Osteocyte (in vitro differentiated cells): Measurements from ENCODE around the gene MRTO4. TPM values are rescaled to one million over a fixed set of nuclear protein-coding genes. Genes with fewer than 3 reads are reported as not detected.
"Not testable (repeated sequence)": the region's sequence is repeated elsewhere in the genome, so short reads cannot be mapped to it uniquely, and the experiment has no call there.

ENCODE experiments used
- DNase-seq: peaks from one replicate; pipeline ENCODE4 v3.0.0; 2021; ENCODE audit warnings: mixed read lengths; ENCODE audit not compliant: unreplicated experiment; ENCODE audit errors: extremely low spot score
- H3K27ac Mint-ChIP-seq: one replicate; pipeline ENCODE4 v1.8.0; 2021; ENCODE audit warnings: mild to moderate bottlenecking, mixed read lengths; ENCODE audit not compliant: unreplicated experiment
- H3K27me3 Mint-ChIP-seq: one replicate; pipeline ENCODE4 v1.8.0; 2021; ENCODE audit warnings: mixed read lengths; ENCODE audit not compliant: unreplicated experiment
- H3K36me3 Mint-ChIP-seq: one replicate; pipeline ENCODE4 v1.8.0; 2021; ENCODE audit warnings: mixed read lengths; ENCODE audit not compliant: unreplicated experiment
- H3K4me1 Mint-ChIP-seq: one replicate; pipeline ENCODE4 v1.8.0; 2021; ENCODE audit warnings: mixed read lengths; ENCODE audit not compliant: unreplicated experiment
- H3K4me3 Mint-ChIP-seq: one replicate; pipeline ENCODE4 v1.8.0; 2021; ENCODE audit warnings: mild to moderate bottlenecking, moderate library complexity, mixed read lengths; ENCODE audit not compliant: unreplicated experiment
- H3K9me3 Mint-ChIP-seq: one replicate; pipeline ENCODE4 v1.8.0; 2021; ENCODE audit warnings: mixed read lengths; ENCODE audit not compliant: unreplicated experiment
- CTCF ChIP-seq: fragments of 200-600 bp; sonication (generic); IDR thresholded peaks from 2 replicates; pipeline ENCODE4 v1.5.0; 2021; ENCODE audit warnings: antibody characterized with exemption, mild to moderate bottlenecking, moderate library complexity
- total RNA-seq: library from RNA; stranded (reverse); gene quantifications from 2 replicates; pipeline ENCODE4 v1.2.1, GENCODE V29; 2021

MRTO4 gene
- total RNA-seq, 1 donor from 2014 or later: 22.4 TPM

DNA sequence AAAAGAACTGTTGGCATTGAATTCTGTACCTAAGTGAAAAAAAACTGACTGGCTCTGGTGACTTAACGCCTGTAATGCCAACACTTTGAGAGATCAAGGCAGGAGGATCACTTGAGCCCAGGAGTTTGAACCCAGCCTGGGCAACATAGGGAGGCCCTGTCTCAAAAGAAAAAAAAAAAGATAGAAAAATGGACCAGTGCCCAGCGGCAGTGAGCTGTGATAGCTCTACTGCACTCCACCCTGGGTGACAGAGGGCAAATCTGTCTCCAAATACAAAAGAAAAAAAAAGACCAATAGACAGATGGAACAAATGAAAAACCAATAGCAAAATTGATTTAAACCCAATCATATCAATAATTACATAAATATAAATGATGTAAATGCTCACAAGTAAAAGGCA lies 37.6 kb downstream of the MRTO4 start:
- Mint-ChIP-seq H3K4me1 (peaks cover 8% of the 10 kb centered on the region), H3K36me3 (peaks cover 15% of the 10 kb centered on the region), H3K4me3 (no peak overlapping the region), H3K9me3 (peaks cover 2% of the 10 kb centered on the region), H3K27ac (no peak overlapping the region), H3K27me3 (no peaks in the 10 kb centered on the region)
- DNase-seq: no peak
- no peak for TF ChIP-seq CTCF

DNA sequence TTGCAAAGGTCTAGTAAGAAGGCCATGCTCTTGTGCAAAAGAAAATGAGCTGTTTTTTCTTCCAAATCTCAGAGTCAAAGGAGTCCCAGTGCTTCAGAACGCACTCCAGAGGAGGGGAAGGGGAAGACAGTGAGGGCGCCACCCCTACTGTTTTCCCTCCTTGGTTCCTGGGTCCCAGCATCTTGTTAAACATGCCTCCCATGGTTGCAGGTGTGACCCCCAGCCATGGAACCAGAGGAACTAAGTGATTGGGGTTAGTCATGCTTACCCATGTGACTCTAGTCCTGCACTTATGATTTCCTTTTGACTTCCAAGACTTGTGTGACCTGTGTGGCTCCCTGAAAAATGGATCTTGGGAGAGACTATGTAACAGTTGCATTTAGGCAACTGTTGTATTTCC lies 43.0 kb downstream of the MRTO4 start:
- Mint-ChIP-seq H3K27me3 (no peaks in the 10 kb centered on the region), H3K4me3 (no peak overlapping the region), H3K4me1 (peaks cover 8% of the 10 kb centered on the region), H3K36me3 (peaks cover 27% of the 10 kb centered on the region), H3K27ac (no peak overlapping the region), H3K9me3 (peaks cover 18% of the 10 kb centered on the region)
- TF ChIP-seq CTCF: no peak
- DNase-seq: no peak

DNA sequence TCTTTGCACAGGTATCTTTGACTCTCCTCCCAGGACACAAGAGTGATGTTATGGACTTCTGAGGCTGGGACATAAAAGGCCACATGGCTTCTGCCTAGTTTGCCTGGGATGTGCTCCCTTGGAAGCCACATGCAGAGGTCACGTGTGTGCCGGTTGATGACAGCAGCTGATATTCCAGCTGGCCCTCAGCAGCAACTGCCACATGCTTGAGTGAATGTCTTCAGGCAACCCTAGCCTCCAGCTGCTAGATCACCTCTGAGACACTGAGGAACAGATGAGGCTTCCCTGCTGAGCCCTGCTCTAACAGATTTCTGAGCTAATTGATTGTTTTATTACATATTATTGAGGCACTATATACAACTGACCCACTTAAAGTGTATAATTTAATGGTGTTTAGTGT lies 48.6 kb downstream of the MRTO4 start:
- H3K36me3 Mint-ChIP-seq: peaks cover 35% of the 10 kb centered on the region
- H3K4me1 Mint-ChIP-seq: no peaks in the 10 kb centered on the region
- H3K4me3 Mint-ChIP-seq: no peak overlapping the region
- TF ChIP-seq CTCF: no peak
- no peaks in the 10 kb centered on the region for H3K27me3 Mint-ChIP-seq
- DNase-seq: no peak
- no peak overlapping the region for H3K27ac Mint-ChIP-seq
- peaks cover 6% of the 10 kb centered on the region for H3K9me3 Mint-ChIP-seq

DNA sequence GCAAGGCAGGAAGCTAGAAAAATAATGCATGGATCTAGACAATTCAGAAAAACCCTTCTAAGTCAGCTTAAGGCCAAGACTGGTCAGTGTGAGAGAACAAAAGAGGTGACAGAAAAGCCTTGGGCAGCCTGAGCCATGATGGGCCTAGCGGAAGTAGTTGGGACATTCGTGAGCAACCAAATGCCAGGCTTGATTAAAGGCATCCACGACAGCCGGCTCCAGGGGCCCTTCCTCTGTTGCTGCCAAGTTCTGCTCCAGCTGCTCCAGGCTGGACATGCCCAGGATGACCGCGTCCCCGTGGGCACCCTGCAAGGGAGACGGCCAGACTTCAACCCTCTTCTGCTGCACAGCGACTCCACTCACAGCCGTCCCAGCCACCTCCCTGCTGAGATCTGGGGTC lies 52.5 kb downstream of the MRTO4 start:
- not testable (repeated sequence) for DNase-seq, H3K27me3 Mint-ChIP-seq, H3K4me3 Mint-ChIP-seq, H3K4me1 Mint-ChIP-seq, H3K9me3 Mint-ChIP-seq, H3K27ac Mint-ChIP-seq
- peaks cover 58% of the 10 kb centered on the region for H3K36me3 Mint-ChIP-seq

DNA sequence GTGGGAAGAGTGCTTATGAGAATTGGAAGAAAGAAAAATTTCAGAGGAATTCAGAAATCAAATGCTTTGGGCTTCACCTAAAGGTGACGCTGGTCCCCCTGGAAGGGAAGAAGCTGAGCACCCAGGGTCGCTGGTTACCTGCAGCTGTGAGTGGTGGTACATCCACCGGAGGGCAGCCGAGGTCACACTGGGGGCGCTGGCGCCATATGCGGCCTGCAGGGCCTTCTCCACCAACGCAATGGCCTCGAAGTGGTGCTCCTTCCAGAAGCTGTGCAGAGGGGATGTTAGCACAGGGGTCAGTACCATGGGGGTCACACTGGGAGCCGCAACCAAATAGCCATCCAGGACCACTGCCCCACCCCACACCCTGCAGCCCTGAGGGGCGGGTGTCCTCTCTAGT lies 54.3 kb downstream of the MRTO4 start:
- Mint-ChIP-seq H3K4me3 (no peak overlapping the region), H3K27me3 (no peaks in the 10 kb centered on the region), H3K9me3 (no peaks in the 10 kb centered on the region), H3K27ac (no peak overlapping the region), H3K4me1 (peaks cover 16% of the 10 kb centered on the region), H3K36me3 (peaks cover 54% of the 10 kb centered on the region)
- no peak for TF ChIP-seq CTCF
- DNase-seq: no peak

DNA sequence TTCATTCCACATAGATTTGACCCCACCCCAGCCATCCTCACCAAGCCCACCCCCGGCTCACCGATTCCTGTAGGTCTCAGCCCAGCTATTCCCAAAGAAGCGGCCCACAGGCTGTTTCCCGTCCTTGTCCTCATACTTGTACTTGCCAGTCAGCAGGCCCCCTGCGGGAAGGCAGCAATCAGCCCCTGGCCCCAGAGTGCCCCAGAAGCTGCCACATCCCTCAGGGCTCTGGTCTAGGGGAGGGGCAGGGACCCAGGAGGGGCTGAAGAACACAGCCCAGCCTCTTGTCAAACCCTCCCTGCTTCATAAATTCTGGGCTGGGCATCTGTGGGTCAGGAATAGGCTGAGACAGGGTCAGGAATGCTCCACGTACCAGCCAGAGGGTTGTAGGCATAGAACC lies 55.3 kb downstream of the MRTO4 start:
- Mint-ChIP-seq H3K36me3 (peaks cover 54% of the 10 kb centered on the region), H3K4me3 (no peak overlapping the region), H3K27me3 (no peaks in the 10 kb centered on the region), H3K9me3 (no peaks in the 10 kb centered on the region), H3K27ac (no peak overlapping the region), H3K4me1 (peaks cover 22% of the 10 kb centered on the region)
- DNase-seq: no peak
- no peak for TF ChIP-seq CTCF
